Epithelial cell of proximal tubule (primary cell): ENCODE results near the gene PDLIM5. TPM values are rescaled to one million over a fixed set of nuclear protein-coding genes. Genes with fewer than 3 reads are reported as not detected.
A peak's percentile ranks its signal among the peaks of the same experiment; 100 is the strongest.

ENCODE experiments used
- DNase-seq: peaks from one replicate; pipeline ENCODE4 v3.0.0-alpha.2; 2011; ENCODE audit warnings: low read depth
- H3K4me3 ChIP-seq: 2 replicates; pipeline ENCODE4 v1.5.1; 2011; ENCODE audit warnings: low read depth, mild to moderate bottlenecking, low read length
- CTCF ChIP-seq: conservative IDR thresholded peaks from 2 replicates; pipeline ENCODE4 v1.5.1; 2012; ENCODE audit warnings: low read depth, mild to moderate bottlenecking, low read length
- total RNA-seq: library from RNA; depleted of rRNA; stranded (reverse); fragments of >200 nt; gene quantifications from 2 replicates; pipeline ENCODE4 v1.2.3, GENCODE V29; 2015

PDLIM5 gene
- total RNA-seq, 1 donor from 2014 or later = 48.8 TPM

GRCh38 chr4:94441838-94442237 lies 9.9 kb upstream of the PDLIM5 start:
- no peak for DNase-seq
- no peak for TF ChIP-seq CTCF
- no peak overlapping the region for H3K4me3 ChIP-seq

DNA sequence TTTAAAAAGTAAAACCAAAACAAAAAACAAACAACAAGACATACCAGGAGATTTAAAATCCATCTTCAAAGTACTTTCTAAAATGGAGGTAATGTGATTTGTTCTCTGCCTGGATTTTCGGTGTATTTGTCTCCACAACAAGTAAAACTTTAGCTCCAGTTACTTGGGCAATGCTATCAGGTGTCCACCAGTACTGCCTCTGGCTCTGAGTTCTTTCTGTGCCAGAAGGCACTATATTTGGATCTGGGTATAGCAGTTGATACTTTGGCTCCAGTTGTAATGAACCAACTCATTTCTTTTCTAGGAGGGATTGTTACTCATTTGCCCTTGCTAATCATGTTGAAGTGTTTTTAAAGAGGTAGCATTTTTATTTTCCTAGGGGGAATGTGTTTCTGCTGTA lies 9.5 kb upstream of the PDLIM5 start:
- DNase-seq = no peak
- H3K4me3 ChIP-seq = no peak overlapping the region
- TF ChIP-seq CTCF = no peak

DNA sequence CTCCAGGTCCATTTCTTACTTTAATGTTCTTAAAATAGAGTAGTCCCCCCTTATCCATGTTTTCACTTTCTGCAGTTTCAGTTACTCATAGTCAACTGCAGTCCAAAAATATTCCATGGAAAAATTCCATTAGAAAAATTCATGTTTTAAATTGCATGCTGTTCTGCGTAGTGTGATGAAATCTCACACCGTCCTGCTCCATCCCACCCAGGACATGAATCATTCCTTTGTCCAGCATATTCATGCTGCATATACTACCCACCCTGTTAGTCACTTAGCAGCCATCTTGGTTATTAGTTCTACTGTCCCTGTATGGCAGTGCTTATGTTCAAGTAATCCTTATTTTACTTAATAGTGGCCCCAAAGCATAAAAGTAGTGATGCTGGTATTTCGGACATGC lies 5.4 kb upstream of the PDLIM5 start:
- TF ChIP-seq CTCF = no peak
- DNase-seq = no peak
- no peak overlapping the region for H3K4me3 ChIP-seq

DNA sequence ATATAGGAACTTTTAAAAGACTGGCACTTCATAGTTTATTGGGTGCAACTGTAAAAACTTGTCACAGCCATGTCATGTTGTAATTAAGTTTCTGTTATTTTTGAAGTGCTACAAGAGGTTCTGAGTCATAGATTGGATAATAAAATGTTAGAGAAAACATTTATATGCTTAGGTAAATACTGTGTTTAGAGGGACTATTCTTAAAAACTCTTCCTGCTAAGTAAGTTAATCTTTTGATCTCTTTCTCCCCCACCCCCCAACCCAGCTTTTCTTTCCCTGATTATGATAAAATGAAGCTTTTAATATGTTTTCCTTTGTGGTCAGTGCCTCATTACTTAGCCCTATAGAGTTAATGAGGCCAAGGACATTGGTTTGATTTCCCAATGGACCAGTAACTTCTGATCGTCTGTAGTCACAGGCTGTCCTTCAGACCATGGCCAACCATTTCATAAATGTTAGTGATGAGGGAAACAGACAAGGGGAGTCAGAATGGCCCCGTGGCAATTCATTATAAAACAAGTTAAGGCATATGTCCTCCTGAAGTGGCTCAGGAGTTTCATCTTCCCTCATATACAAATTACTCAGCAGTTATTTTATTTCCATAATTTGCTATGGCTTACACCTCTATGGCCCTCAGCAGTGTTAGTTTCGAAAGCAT lies 3.9 kb upstream of the PDLIM5 start:
- no peak for DNase-seq
- H3K4me3 ChIP-seq = no peak overlapping the region
- TF ChIP-seq CTCF = no peak

DNA sequence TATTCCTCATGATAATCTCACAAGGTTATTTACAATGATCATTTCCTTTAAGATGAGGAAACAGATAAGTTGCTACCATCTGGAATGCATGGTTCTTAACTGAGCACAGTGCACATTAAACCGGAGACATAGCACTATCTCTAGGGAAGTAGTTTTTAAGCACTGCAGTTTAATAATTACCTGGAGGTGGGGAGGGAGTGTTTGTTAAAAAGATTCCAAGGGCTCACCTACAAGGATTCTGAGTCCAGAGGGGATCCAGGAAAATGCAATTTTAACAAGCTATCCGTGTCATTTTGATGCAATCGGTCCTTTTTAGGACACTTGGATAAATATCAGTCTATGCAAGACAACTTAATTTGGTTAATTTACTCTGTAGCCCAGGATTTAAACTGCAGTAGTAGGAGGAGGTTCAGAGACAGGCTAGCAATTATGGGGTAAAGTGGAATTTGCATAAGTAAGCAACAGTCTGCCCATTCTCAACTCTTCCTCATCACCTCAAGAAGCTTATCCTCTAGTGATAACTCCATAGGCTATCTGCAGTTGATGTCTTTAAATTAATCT lies 2.8 kb upstream of the PDLIM5 start:
- no peak for DNase-seq
- TF ChIP-seq CTCF = no peak
- H3K4me3 ChIP-seq = no peak overlapping the region

DNA sequence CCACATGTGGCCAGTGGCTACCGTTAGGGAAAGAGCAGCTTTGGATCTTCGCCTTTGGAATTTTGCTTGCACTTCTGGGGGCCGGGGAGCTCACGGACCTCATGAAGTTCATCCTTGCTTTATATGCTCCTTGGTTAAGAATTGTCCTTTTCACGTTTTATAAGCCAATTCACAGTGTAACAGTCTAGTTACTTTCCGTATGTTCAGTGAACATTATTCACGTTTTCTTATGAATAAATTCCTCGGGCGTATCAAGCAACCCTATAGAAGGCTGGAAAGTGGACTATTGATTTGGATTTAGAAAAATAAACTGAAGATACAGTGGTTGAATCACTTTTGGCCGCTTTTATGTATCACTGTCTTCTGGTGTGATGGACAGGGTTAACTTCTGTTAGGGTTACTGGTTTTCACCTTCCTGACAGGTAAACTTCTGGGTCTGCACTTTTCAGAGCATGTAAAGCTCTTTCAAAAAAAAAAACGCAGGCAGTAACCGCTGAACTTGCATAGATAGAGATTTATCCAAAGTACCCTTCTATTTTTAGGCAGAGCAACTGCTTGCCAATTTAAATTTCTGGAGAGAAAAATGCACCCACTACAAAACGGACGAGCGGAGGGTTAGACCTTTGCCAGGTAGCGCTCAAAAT lies 569 bp upstream of the PDLIM5 start:
- peak overlapping the region; percentile 88 for H3K4me3 ChIP-seq
- TF ChIP-seq CTCF = no peak
- DNase-seq = no peak
